ENCODE measurements around the gene NDFIP1.

Gene NDFIP1

GRCh38 chr5:142192286-142193113, 83.9 kb downstream of the NDFIP1 start:
- no peak for DNase-seq

- DNase-seq, result no peak
Measured at GRCh38 chr5:142193114-142193428, 84.5 kb downstream of the NDFIP1 start.

GRCh38 chr5:142197098-142197497, 88.5 kb downstream of the NDFIP1 start:
- no peak for DNase-seq

- DNase-seq, result no peak
Measured at GRCh38 chr5:142197781-142198180, 89.2 kb downstream of the NDFIP1 start.

GRCh38 chr5:142199388-142199787, 90.8 kb downstream of the NDFIP1 start:
- no peak for DNase-seq

GRCh38 chr5:142200387-142200786, 91.8 kb downstream of the NDFIP1 start:
- DNase-seq, result no peak

GRCh38 chr5:142201471-142201887, 92.9 kb downstream of the NDFIP1 start:
- DNase-seq, result no peak

GRCh38 chr5:142202282-142202681, 93.7 kb downstream of the NDFIP1 start:
- DNase-seq, result no peak

All from NCI-H446 treated with DMSO at 0.1 percent for 48 hours (cell line).